HepG2 (cell line): Measurements from ENCODE around the gene SMC1A. TPM values are rescaled to one million over a fixed set of nuclear protein-coding genes. Genes with fewer than 3 reads are reported as not detected.

Experiments
- BORCS8-MEF2B ChIP-seq: sonication (generic); formaldehyde crosslinking; IDR thresholded peaks from 2 replicates; pipeline ENCODE4 v1.8.0; 2022; ENCODE audit warnings: mild to moderate bottlenecking, missing genetic modification reagents
- FOXA3 ChIP-seq: IDR thresholded peaks from 2 replicates; pipeline ENCODE4 v1.6.1; 2016; ENCODE audit warnings: missing genetic modification reagents, missing compliant biosample characterization
- KDM4B ChIP-seq: sonication (generic); formaldehyde crosslinking; IDR thresholded peaks from 2 replicates; pipeline ENCODE4 v1.4.0; 2020; ENCODE audit warnings: missing genetic modification reagents
- MAZ ChIP-seq, 2 experiments: sonication (generic) in 1 of 2; formaldehyde crosslinking in 1 of 2; IDR thresholded peaks; 2 replicates each; pipeline versions ENCODE4 v1.5.0 to v1.6.1; 2012 to 2020; ENCODE audit warnings: low read depth in 2 of 2, mild to moderate bottlenecking in 2 of 2, borderline replicate concordance in 1 of 2, improper control_type of control experiment in 1 of 2, low read length in 1 of 2, missing genetic modification reagents in 1 of 2, moderate library complexity in 1 of 2
- MLLT10 ChIP-seq: sonication (generic); formaldehyde crosslinking; IDR thresholded peaks from 2 replicates; pipeline ENCODE4 v1.4.0; 2020; ENCODE audit warnings: missing genetic modification reagents
- NFE2L1 ChIP-seq: sonication (generic); formaldehyde crosslinking; IDR thresholded peaks from 2 replicates; pipeline ENCODE4 v1.4.0; 2020; ENCODE audit warnings: missing genetic modification reagents, mild to moderate bottlenecking, borderline replicate concordance
- NFIC ChIP-seq: IDR thresholded peaks from 2 replicates; pipeline ENCODE4 v1.6.1; 2012; ENCODE audit warnings: mild to moderate bottlenecking, low read length, inconsistent platforms
- SKI ChIP-seq: fragments of 450-650 bp; IDR thresholded peaks from one replicate; pipeline ENCODE4 v1.6.1; 2018; ENCODE audit warnings: mild to moderate bottlenecking; ENCODE audit not compliant: partially characterized antibody
- ZFY ChIP-seq: sonication (generic); formaldehyde crosslinking; IDR thresholded peaks from 2 replicates; pipeline ENCODE4 v1.4.0; 2020; ENCODE audit warnings: missing genetic modification reagents
- ZNF567 ChIP-seq: sonication (generic); formaldehyde crosslinking; IDR thresholded peaks from 2 replicates; pipeline ENCODE4 v1.8.1; 2023; ENCODE audit warnings: mild to moderate bottlenecking, missing genetic modification reagents, borderline replicate concordance
- ZNF724P ChIP-seq: sonication (generic); formaldehyde crosslinking; IDR thresholded peaks from 2 replicates; pipeline ENCODE4 v1.8.0; 2022; ENCODE audit warnings: missing genetic modification reagents, borderline replicate concordance
- polyA plus RNA-seq, 8 experiments: library from polyadenylated mRNA; depleted of rRNA in 3 of 8; stranded (reverse) in 7 of 8; unstranded in 1 of 8; fragments of >200 nt; fragmentation: Illumina TruSeq in 4 of 8; extraction: Trizol in 4 of 8; gene quantifications; 2 replicates each; pipeline versions ENCODE4 v1.2.1 to v1.2.3, GENCODE V29; 2011 to 2016; ENCODE audit warnings: low read depth in 4 of 8, missing spikeins in 1 of 8, mixed read lengths in 1 of 8; ENCODE audit not compliant: insufficient read depth in 1 of 8
- total RNA-seq, 5 experiments: library from RNA; depleted of rRNA; stranded (reverse); fragments of >200 nt; fragmentation: Illumina TruSeq; extraction: Trizol; gene quantifications; 2 replicates each; pipeline ENCODE4 v1.2.3, GENCODE V29; 2016; ENCODE audit warnings: low read depth in 1 of 5
- TF ChIP-seq, protein P1 (sequence below): fragments of 450-650 bp; IDR thresholded peaks from 2 replicates; pipeline ENCODE4 v1.6.1; 2017; ENCODE audit warnings: mild to moderate bottlenecking
- TF ChIP-seq, protein P2 (sequence below): sonication (generic); formaldehyde crosslinking; IDR thresholded peaks from 2 replicates; pipeline ENCODE4 v1.5.1; 2020; ENCODE audit warnings: missing genetic modification reagents, mild to moderate bottlenecking, borderline replicate concordance
- TF ChIP-seq, protein P3 (sequence below): sonication (generic); formaldehyde crosslinking; IDR thresholded peaks from 2 replicates; pipeline ENCODE4 v1.8.1; 2023; ENCODE audit warnings: mild to moderate bottlenecking, missing genetic modification reagents
- TF ChIP-seq, protein P4 (sequence below): sonication (generic); formaldehyde crosslinking; IDR thresholded peaks from 2 replicates; pipeline ENCODE4 v1.5.0; 2020; ENCODE audit warnings: mild to moderate bottlenecking, missing genetic modification reagents
- TF ChIP-seq, protein P5 (sequence below): sonication (generic); formaldehyde crosslinking; IDR thresholded peaks from 2 replicates; pipeline ENCODE4 v1.5.0; 2020; ENCODE audit warnings: missing genetic modification reagents
- TF ChIP-seq, protein P6 (sequence below): sonication (generic); formaldehyde crosslinking; IDR thresholded peaks from 2 replicates; pipeline ENCODE4 v1.9.0; 2022; ENCODE audit warnings: missing genetic modification reagents, mild to moderate bottlenecking, borderline replicate concordance

The SMC1A gene
- total and polyA plus RNA-seq, 2 of the 13 experiments (the other 11 are each of a cell fraction or from before 2014, with no cell fraction given): 9.4 to 46.6 TPM

DNA sequence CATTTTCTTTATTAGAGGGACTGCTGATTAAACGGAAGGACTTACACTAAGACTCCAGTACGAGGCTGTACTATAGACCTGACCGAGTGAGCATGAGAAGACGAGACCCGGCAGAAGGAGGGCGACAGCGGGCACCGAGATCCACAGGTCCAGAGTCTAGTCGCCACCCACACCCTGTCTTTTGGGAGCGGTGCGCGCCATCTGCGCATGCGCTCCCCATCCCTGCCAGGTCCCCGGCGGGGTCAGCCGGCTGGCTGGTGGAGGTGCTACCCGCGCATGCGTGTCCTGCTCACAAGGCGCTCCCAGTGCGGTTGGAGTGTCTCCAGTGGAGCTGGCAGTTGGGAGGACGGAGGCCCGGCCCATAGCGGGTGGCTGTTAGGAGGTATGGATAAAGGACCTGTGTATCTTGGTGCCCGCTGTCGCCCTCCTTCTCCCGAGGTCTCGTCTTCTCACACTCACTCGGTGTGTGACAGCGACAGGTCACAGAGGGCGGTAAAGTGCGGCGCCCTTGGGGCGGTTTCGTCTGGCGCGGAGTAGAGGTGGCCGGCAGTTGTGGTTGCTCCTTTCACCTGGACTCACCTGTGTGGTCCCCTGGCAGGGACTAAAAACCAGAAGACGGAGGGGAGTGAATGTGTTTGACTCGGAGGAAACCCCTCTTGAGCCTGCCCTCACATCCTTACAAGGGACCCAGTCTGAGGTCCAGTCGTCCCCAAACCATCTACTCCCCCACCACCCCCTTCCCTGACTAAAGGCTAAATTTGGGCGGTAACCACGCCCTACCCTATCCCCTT, 19.3 kb upstream of the SMC1A start (continued):
- TF ChIP-seq, protein P1, sequence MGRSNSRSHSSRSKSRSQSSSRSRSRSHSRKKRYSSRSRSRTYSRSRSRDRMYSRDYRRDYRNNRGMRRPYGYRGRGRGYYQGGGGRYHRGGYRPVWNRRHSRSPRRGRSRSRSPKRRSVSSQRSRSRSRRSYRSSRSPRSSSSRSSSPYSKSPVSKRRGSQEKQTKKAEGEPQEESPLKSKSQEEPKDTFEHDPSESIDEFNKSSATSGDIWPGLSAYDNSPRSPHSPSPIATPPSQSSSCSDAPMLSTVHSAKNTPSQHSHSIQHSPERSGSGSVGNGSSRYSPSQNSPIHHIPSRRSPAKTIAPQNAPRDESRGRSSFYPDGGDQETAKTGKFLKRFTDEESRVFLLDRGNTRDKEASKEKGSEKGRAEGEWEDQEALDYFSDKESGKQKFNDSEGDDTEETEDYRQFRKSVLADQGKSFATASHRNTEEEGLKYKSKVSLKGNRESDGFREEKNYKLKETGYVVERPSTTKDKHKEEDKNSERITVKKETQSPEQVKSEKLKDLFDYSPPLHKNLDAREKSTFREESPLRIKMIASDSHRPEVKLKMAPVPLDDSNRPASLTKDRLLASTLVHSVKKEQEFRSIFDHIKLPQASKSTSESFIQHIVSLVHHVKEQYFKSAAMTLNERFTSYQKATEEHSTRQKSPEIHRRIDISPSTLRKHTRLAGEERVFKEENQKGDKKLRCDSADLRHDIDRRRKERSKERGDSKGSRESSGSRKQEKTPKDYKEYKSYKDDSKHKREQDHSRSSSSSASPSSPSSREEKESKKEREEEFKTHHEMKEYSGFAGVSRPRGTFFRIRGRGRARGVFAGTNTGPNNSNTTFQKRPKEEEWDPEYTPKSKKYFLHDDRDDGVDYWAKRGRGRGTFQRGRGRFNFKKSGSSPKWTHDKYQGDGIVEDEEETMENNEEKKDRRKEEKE: no peak
- no peak for TF ChIP-seq ZNF724P (CRISPR knock-in tag)
- no peak for TF ChIP-seq SKI
- TF ChIP-seq, protein P2, sequence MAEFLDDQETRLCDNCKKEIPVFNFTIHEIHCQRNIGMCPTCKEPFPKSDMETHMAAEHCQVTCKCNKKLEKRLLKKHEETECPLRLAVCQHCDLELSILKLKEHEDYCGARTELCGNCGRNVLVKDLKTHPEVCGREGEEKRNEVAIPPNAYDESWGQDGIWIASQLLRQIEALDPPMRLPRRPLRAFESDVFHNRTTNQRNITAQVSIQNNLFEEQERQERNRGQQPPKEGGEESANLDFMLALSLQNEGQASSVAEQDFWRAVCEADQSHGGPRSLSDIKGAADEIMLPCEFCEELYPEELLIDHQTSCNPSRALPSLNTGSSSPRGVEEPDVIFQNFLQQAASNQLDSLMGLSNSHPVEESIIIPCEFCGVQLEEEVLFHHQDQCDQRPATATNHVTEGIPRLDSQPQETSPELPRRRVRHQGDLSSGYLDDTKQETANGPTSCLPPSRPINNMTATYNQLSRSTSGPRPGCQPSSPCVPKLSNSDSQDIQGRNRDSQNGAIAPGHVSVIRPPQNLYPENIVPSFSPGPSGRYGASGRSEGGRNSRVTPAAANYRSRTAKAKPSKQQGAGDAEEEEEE (CRISPR knock-in tag): no peak
- TF ChIP-seq MLLT10: no peak
- no peak for TF ChIP-seq MAZ (IDR thresholded peaks at IDR 0.05; ENCODE audit: borderline replicate concordance, low read depth, low read length)
- TF ChIP-seq MAZ (CRISPR knock-in tag; IDR thresholded peaks at IDR 0.05; ENCODE audit: low read depth): 0 out of 2 replicates have a peak, but pooled peaks have one; percentile 30
- TF ChIP-seq, protein P3, sequence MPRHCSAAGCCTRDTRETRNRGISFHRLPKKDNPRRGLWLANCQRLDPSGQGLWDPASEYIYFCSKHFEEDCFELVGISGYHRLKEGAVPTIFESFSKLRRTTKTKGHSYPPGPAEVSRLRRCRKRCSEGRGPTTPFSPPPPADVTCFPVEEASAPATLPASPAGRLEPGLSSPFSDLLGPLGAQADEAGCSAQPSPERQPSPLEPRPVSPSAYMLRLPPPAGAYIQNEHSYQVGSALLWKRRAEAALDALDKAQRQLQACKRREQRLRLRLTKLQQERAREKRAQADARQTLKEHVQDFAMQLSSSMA (CRISPR knock-in tag): no peak
- TF ChIP-seq BORCS8-MEF2B (CRISPR knock-in tag): no peak
- no peak for TF ChIP-seq KDM4B (CRISPR knock-in tag)
- no peak for TF ChIP-seq NFIC
- no peak for TF ChIP-seq ZNF567 (CRISPR knock-in tag)
- TF ChIP-seq, protein P4, sequence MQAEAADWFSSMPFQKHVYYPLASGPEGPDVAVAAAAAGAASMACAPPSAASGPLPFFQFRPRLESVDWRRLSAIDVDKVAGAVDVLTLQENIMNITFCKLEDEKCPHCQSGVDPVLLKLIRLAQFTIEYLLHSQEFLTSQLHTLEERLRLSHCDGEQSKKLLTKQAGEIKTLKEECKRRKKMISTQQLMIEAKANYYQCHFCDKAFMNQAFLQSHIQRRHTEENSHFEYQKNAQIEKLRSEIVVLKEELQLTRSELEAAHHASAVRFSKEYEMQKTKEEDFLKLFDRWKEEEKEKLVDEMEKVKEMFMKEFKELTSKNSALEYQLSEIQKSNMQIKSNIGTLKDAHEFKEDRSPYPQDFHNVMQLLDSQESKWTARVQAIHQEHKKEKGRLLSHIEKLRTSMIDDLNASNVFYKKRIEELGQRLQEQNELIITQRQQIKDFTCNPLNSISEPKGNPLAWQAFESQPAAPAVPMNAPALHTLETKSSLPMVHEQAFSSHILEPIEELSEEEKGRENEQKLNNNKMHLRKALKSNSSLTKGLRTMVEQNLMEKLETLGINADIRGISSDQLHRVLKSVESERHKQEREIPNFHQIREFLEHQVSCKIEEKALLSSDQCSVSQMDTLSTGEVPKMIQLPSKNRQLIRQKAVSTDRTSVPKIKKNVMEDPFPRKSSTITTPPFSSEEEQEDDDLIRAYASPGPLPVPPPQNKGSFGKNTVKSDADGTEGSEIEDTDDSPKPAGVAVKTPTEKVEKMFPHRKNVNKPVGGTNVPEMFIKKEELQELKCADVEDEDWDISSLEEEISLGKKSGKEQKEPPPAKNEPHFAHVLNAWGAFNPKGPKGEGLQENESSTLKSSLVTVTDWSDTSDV (CRISPR knock-in tag): no peak
- TF ChIP-seq NFE2L1 (CRISPR knock-in tag): no peak
- TF ChIP-seq, protein P5, sequence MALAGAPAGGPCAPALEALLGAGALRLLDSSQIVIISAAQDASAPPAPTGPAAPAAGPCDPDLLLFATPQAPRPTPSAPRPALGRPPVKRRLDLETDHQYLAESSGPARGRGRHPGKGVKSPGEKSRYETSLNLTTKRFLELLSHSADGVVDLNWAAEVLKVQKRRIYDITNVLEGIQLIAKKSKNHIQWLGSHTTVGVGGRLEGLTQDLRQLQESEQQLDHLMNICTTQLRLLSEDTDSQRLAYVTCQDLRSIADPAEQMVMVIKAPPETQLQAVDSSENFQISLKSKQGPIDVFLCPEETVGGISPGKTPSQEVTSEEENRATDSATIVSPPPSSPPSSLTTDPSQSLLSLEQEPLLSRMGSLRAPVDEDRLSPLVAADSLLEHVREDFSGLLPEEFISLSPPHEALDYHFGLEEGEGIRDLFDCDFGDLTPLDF (CRISPR knock-in tag): no peak
- no peak for TF ChIP-seq FOXA3 (CRISPR knock-in tag)
- 0 out of 2 replicates have a peak, but pooled peaks have one; percentile 13 for TF ChIP-seq ZFY
- TF ChIP-seq, protein P6, sequence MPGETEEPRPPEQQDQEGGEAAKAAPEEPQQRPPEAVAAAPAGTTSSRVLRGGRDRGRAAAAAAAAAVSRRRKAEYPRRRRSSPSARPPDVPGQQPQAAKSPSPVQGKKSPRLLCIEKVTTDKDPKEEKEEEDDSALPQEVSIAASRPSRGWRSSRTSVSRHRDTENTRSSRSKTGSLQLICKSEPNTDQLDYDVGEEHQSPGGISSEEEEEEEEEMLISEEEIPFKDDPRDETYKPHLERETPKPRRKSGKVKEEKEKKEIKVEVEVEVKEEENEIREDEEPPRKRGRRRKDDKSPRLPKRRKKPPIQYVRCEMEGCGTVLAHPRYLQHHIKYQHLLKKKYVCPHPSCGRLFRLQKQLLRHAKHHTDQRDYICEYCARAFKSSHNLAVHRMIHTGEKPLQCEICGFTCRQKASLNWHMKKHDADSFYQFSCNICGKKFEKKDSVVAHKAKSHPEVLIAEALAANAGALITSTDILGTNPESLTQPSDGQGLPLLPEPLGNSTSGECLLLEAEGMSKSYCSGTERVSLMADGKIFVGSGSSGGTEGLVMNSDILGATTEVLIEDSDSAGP (CRISPR knock-in tag): no peak
